Measurements from ENCODE around the gene MTO1. TPM values are rescaled to one million over a fixed set of nuclear protein-coding genes. Genes with fewer than 3 reads are reported as not detected.
A peak's percentile ranks its signal among the peaks of the same experiment; 100 is the strongest.

MTO1 gene
- total RNA-seq, 1 experiment from 2014 or later = 32.4 TPM

- TF ChIP-seq ZNF512 (CRISPR knock-in tag; IDR thresholded peaks at IDR 0.05; ENCODE audit: borderline replicate concordance) (no peak), ATF6 (CRISPR knock-in tag; IDR thresholded peaks at IDR 0.05) (no peak), PRDM15 (CRISPR knock-in tag; IDR thresholded peaks at IDR 0.05) (no peak), ATF2 (CRISPR knock-in tag; IDR thresholded peaks at IDR 0.05; ENCODE audit: borderline replicate concordance, low read depth) (no peak), JUN (CRISPR knock-in tag; IDR thresholded peaks at IDR 0.05) (peak; percentile 25; the same call in 1 of the 2 replicates), HMGA2 (CRISPR knock-in tag; IDR thresholded peaks at IDR 0.05) (peak; percentile 95), ZNF138 (CRISPR knock-in tag; conservative IDR thresholded peaks at IDR 0.05) (no peak), ATF1 (CRISPR knock-in tag; IDR thresholded peaks at IDR 0.05) (no peak), ZNF281 (CRISPR knock-in tag; IDR thresholded peaks at IDR 0.05) (no peak)
Measured at GRCh38 chr6:73461537-73462350, at the start of gene MTO1 (continued).

DNA sequence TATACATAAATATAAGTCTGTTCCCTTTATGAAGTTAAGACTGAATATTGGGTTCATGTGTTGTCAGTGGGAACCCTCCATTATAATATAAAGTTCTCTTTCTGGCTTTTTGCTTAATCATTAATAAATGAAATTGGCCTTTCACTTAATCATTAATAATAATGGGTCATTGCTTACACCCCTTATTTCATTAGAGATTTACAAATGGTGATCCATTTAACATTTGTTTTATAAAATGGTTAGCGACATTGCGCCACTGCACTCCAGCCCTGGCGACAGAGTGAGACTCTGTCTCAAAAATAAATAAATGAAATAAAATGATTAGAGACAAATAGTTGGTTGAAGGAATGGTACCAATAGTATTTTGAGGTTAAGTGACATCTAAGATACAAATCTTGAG is 48.4 kb upstream of the MTO1 start:
- DNase-seq (ENCODE audit: low spot score) (no peak), ATAC-seq (no peak)
- H3K9me3 Mint-ChIP-seq = no peaks in the 10 kb centered on the region
- TF ChIP-seq FOXP1 (CRISPR knock-in tag; IDR thresholded peaks at IDR 0.05; ENCODE audit: borderline replicate concordance) = no peak
- no peak for TF ChIP-seq TCF7 (CRISPR knock-in tag; IDR thresholded peaks at IDR 0.05; ENCODE audit: low read depth)
- no peak for TF ChIP-seq SP1 (CRISPR knock-in tag; conservative IDR thresholded peaks at IDR 0.05)
- no peak for TF ChIP-seq SMAD3 (CRISPR knock-in tag; IDR thresholded peaks at IDR 0.05; ENCODE audit: borderline replicate concordance)
- TF ChIP-seq, protein P1, sequence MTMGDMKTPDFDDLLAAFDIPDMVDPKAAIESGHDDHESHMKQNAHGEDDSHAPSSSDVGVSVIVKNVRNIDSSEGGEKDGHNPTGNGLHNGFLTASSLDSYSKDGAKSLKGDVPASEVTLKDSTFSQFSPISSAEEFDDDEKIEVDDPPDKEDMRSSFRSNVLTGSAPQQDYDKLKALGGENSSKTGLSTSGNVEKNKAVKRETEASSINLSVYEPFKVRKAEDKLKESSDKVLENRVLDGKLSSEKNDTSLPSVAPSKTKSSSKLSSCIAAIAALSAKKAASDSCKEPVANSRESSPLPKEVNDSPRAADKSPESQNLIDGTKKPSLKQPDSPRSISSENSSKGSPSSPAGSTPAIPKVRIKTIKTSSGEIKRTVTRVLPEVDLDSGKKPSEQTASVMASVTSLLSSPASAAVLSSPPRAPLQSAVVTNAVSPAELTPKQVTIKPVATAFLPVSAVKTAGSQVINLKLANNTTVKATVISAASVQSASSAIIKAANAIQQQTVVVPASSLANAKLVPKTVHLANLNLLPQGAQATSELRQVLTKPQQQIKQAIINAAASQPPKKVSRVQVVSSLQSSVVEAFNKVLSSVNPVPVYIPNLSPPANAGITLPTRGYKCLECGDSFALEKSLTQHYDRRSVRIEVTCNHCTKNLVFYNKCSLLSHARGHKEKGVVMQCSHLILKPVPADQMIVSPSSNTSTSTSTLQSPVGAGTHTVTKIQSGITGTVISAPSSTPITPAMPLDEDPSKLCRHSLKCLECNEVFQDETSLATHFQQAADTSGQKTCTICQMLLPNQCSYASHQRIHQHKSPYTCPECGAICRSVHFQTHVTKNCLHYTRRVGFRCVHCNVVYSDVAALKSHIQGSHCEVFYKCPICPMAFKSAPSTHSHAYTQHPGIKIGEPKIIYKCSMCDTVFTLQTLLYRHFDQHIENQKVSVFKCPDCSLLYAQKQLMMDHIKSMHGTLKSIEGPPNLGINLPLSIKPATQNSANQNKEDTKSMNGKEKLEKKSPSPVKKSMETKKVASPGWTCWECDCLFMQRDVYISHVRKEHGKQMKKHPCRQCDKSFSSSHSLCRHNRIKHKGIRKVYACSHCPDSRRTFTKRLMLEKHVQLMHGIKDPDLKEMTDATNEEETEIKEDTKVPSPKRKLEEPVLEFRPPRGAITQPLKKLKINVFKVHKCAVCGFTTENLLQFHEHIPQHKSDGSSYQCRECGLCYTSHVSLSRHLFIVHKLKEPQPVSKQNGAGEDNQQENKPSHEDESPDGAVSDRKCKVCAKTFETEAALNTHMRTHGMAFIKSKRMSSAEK (CRISPR knock-in tag; IDR thresholded peaks at IDR 0.05; ENCODE audit: borderline replicate concordance) = no peak
- no peak for TF ChIP-seq SOX15 (CRISPR knock-in tag; IDR thresholded peaks at IDR 0.05)
- TF ChIP-seq ZNF138 (CRISPR knock-in tag; conservative IDR thresholded peaks at IDR 0.05) = no peak
- TF ChIP-seq JAZF1 (CRISPR knock-in tag; IDR thresholded peaks at IDR 0.05) = no peak
- H3K27ac Mint-ChIP-seq = no peak overlapping the region
- no peak overlapping the region for H3K4me3 Mint-ChIP-seq
- CTCF ChIA-PET = no interaction called here
- no peaks in the 10 kb centered on the region for H3K4me1 Mint-ChIP-seq
- H3K27me3 Mint-ChIP-seq (ENCODE audit: low read depth) = no peaks in the 10 kb centered on the region
- POLR2A ChIA-PET = no interaction called here
- no peaks in the 10 kb centered on the region for H3K36me3 Mint-ChIP-seq

All from WTC11 (cell line).